Globus pallidus (tissue), 1 donor: ENCODE results near the gene SETD3.

ENCODE experiments used
- DNase-seq: peaks from one replicate; pipeline ENCODE4 v3.0.0-alpha.2; 2015; ENCODE audit warnings: low spot score

The SETD3 gene

GRCh38 chr14:99516871-99517642, 36.4 kb upstream of the SETD3 start:
- no peak for DNase-seq

DNA sequence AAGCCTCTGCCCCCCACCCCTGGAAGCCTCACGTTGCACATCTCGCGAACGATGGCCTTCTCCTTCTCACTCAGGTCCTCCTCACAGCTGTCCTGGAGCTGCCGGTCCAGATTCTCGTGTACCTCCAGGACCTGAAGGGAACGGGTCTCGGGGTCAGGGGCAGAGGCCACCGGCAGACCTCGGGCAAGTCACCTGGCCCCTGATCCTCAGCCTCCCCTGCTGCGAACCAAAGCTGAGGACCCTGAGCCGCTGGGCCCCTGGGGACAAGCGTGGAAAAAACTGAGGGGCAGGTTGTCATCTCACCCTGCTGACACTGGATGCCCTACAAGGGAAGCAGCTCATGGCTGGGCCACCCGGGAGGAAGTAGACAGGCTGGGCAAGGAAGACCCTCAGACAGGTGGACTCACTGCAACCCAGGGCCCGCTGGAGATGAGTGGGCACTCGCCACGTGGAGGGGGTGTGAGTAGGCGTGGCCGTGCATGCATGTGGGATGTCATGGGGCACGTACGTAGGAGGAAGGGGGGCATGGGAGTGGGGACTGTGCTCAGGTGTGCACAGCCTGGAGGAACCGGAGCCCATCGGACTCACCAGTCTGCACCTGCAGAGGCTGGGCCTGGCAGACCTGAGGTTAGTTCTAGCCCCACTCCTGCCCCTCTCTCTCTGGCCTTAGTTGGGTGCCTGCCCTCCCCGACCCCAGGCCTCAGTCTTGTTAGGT, 35.7 kb upstream of the SETD3 start:
- no peak for DNase-seq

DNA sequence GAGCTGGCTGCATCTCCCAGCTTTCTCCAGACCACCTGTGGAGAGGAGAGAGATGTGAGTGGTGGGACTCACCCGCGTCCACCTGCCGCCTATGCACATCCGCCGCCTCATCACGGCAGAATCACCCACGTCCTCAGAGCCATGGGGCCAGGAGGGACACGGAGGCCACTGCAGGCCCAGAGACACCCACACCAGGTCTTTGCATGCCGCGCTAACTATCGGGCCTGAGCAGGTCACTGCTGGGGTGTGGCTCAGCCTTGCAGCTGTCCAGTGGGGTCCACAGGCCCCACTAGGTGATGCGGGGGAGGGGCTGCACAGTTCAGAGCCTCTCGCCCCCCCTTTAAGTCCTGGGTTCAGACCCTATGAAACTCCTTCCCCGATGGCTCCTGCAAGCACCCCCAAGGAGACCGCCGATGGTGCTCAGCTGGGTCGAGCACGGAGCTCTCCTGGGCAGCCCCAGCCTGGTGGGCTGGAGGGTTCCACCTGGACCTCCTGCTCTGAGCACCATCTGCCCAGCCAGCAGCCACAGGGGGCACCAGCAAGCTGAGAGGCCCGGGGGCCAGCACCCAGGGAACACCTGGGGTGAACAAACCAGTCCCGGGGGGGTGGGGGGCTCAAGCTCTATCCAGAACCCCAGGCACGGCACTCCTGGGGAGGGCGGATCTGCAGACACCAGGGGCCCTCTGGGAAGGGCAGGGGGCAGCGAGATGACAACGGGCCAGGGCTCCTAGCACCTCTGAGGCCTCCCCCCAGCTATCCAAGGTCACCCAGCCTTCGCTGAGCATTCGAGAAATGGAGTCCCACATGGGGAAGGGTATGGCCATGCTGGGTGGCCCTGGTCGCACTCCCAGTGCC, 34.9 kb upstream of the SETD3 start:
- no peak for DNase-seq

DNA sequence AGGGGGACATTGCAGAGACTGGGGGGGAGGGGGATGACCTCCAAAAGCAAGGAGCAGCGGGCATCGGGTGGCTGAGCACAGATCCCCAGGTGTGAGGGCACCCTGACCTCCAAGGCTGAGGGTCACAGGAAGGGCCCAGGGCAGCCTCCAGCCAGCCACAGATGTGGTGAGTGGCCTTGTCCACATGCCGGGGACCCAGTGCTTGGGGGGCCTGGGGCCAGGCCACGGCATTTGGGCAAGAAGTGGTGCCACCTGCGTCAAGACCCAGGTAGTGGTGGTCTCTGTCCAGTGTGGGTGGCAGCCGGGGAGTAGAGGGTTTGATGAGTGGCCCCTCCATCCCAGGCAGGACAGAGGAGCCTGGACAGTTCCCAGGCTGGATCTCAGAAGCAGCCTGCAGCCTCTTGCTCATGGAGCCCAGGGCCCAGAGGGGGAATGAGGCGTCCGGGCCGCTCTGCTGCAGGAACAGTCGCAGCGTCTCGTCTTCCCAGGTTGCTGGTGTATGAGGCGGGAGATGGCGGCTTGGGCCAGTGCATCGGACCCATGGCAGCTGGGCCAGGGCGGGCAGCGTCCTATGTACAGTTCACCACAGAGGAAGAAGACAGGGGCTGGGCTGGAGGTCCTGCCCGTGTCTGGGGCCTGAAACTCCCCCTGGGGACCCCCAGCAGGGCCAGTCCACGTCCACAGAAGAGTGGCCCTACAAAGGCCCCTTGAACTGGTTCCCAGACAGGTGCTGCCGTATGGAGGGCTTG, 34.1 kb upstream of the SETD3 start:
- no peak for DNase-seq

GRCh38 chr14:99513946-99514551, 33.4 kb upstream of the SETD3 start:
- no peak for DNase-seq

- no peak for DNase-seq
Measured at GRCh38 chr14:99513183-99513694, 32.6 kb upstream of the SETD3 start.

DNA sequence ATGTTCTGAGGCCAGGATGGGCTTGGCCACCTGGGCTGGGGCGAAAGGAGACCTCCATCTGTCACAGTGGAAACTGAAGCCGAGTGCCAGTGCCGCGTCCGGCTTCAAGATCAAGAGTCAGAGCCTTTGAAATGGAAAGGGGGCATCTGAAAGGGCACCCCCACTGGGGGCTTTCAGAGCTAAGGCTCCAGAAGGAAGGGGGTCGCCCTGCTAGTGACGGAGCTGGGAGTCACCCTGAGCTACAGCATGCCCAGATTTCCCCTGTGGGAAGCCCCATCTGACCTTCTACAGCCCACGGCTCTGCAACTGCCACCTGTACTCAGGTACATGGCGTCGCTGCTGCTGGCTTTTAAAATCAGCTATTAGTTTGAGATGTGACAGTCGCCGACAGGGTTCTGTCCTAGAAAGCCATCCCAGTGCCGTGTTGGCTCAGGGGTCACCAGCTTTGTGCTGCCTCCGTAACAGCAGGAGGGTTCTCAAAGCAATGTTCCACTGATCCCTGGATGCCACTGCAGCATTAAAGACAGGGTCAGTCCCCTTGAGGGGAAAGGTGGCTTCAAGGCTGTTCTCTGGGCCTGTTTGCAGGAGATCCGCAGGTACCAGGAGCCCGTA, 32.0 kb upstream of the SETD3 start:
- DNase-seq = no peak

- no peak for DNase-seq
Measured at GRCh38 chr14:99512110-99512449, 31.4 kb upstream of the SETD3 start.

DNA sequence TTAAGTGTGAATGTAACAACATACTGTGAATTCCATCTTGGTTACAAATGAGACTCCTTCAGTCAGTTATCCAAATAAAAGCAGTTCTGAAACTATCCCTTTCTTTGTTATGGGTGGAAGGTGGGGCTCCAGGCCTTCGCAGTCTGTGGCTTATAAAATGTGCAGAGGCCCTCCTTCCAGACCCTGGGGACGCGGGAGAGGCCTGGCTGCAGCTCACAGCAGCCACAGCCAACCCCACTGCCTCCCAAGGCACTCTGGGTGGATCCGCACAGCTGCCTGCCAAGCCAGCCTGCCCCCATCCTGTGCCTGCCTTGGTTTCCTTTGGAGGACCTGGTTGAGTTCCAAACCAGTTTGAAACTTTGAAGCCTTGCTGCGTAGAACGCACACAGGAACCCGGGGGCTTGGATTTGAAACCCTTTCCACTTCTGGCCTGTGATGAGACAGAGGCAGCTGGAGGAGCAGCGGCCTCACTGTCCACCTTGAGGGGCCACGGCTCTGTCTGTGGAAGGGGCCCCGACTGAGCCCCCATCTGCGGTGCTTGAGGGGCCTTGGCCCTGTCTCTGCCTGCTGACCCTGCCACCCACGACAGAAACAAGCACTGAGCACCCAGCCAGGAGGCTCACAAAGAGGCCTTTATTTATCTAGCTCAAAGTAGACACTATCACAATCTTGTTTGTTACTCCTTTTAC, 30.9 kb upstream of the SETD3 start:
- peak; percentile 73 for DNase-seq

DNA sequence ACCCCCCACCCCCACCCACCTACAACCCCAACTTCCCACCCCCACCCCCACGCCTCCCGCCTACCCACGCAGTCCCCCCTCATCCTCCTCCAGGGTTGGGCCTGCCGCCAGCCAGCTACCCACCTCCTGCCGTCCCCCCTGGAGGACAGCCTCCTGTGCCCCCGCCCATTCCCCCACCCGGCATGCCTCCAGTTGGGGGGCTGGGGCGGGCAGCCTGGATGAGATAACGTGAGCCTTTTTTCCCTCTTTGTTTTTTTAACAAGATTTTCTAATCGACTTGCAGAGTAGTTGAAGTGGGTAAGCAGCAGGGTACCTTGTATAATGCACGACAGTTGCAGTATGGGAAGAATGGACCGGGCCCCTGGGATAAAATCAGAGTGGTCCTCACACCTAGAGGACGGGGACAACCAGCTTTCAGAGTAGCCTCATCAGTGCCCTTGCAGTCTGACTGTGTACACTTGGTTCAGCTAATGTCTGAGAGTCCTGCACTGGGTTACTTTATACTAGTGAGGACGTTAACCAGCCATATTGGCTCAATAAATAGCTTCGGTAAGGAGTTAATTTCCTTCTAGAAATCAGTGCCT, 30.0 kb upstream of the SETD3 start:
- no peak for DNase-seq

GRCh38 chr14:99509871-99510555, 29.4 kb upstream of the SETD3 start:
- DNase-seq = no peak

DNA sequence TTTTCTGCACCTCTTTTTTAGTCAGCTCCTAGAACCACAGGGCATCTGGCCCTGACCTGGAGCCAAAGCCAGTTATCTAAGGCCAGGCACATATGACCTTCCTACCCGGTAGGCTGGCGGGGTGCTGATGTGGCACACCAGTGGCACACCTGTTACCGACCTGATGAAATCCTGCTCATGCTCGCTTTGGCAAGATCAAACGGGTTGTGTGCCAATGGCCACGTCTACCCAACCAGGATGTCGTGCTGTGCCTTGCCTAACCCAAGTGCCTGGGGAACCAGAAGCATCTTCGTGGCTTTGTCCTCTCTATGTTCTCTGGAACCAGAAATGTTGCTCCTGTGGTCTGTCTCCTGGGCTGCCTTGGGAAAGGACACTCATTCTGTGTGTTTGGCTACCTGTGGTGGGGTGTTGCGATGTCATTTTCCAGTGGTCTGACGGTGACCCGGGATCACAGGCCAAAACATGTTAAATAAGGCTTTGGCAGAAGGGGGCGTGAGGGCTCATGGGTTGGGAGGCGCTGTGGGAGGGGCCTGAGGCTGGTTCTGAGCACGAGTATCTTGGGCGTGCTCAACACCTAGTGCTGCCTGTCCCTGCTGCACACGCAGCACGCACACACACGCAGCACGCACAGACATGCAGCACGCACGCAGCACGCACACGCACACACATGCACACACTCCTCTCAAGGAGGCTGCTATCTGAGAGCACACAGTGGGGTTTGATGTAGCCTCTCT, 28.4 kb upstream of the SETD3 start:
- DNase-seq = no peak

- DNase-seq = no peak
Measured at GRCh38 chr14:99507860-99508640, 27.4 kb upstream of the SETD3 start.

GRCh38 chr14:99506276-99506675, 25.6 kb upstream of the SETD3 start:
- DNase-seq = no peak

DNA sequence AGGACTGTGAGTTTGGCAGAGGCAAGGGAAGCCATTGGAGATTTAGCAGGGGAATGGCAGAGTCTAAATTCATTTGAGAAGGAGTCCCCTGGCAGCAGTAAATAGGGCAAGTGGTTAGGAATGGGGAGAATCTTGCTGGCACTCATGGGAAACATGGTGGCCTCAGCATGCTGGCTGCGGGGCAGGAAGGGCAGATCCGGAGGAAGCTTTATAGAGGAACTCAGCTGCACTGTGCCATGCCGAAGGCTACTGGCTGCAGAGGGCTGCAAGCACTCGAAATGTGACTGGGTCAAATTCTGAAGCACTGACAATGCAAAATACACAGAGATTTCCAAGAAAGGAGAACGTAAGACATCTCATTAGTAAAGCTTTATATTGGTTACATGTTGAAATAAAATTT, 24.4 kb upstream of the SETD3 start:
- DNase-seq = no peak

DNA sequence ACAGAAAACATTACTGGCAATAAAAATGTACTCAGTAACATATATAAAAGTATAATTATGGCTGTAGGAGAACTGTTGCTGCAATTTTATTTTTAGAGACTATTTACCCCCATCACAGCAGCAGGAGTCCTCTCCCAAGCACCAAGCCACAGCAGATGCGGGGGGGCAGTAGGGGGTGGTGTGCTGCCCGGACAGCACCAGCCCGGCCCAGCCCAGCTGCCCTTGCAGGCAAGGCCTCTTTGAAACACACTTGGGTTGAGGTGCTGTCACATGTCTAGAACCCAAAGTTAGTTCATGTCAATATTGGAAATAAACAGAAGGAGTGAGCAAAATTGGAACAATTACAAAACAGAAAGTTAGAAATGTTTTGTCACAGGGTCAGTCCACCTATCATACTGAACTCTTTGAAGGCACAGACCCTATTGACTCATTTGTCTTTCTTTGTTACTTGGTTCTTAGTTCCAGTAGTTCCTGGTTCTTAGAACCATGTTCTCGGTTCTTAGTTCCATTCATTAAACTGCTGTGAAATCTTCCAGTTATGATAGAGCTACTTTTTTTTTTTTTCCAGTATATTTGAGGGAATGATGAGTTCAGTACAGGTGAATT, 23.3 kb upstream of the SETD3 start:
- DNase-seq = no peak

DNA sequence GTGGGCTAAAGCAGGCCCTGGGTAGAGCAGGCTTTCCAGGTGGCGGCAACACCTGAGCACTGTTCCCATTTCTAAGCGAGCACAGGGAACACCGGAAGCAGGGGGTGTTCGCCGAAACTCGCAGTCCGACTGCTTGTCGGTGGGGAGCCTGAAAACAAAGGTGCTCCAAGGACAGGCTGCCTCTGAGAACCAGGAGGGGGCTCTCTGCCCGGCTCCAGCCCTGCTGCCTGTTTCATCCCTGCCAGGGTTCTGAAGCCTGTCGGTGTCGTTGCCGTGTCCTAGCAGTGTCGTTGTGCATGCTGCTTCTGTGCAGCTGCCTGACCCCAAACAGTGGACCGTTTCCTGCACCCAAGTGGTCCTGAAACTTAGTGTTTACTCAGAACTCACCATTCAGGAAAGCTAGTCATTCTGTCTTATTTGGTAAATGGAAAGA, 22.3 kb upstream of the SETD3 start:
- DNase-seq = no peak
